Inferior parietal cortex (tissue), 1 donor: Measurements from ENCODE around the gene MACF1.

Source experiments
- DNase-seq: peaks from one replicate; pipeline ENCODE4 v3.0.0-alpha.2; 2016; ENCODE audit errors: extremely low spot score

Gene MACF1

DNA sequence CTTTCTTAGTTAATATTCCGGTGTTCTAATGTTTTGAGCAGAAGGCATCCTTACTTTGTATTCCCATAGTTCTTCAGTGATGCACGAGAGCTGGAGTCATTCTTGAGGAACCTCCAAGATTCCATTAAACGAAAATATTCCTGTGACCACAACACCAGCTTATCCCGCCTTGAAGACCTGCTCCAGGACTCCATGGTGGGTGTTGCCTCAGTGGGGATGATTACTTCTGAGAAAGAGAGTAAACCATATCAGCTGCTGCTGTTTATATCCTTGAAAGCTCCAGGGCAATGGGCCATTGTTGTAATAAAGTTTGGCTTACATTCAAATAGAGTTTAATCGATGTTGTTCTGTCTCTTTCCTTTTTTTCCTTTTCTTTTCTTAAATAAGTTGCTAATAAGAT, 93.1 kb downstream of the MACF1 start:
- no peak for DNase-seq

DNA sequence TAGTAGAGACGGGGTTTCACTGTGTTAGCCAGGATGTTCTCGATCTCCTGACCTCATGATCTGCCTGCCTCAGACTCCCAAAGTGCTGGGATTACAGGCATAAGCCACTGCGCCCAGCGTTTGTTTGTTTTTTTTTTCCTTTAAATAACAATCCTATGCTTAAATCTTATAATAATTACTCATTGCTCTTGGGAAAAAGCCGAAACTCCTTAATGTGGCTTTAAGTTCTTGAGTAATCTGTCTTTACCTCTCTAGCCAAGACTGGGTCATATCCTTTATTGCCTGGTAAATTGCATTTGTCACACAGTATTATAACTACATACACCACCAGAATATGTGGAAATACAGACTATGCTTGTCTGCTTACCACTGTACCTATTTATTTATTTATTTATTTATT, 97.1 kb downstream of the MACF1 start:
- no peak for DNase-seq

DNA sequence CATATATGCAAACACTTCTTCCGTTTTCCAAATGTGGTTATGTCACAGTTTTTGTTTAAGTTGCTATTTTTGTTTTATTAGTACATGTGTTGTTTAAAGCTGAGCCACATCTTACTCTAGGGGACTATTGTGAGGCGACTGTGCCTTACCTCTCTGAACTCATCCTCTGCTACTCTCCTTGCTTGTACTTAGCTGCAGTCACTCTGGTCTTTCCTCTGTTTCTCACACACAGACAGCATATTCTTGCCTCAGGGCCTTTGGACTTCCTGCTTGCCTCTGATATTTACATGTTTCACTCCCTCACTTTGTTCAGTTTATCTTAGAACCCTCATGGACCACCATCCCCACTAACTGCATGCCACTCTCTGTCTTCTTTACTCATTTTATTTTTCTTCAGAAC, 101.1 kb downstream of the MACF1 start:
- DNase-seq = no peak

DNA sequence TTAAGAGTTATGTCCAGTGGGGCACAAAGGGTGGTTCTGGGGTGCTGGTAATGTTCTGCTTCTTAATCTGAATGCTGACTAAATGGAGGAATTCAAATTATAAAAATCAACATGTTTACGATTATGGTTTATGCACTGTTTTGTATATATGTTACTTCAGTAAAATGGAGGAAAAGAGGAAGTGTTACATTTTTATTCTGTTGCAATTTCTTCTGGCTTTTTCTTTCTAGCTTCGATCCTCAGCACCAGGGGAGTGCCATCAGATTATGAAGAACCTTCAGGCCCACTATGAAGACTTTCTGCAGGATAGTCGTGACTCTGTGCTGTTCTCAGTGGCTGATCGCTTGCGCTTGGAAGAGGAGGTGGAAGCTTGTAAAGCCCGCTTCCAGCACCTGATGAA, 105.5 kb downstream of the MACF1 start:
- DNase-seq = no peak

DNA sequence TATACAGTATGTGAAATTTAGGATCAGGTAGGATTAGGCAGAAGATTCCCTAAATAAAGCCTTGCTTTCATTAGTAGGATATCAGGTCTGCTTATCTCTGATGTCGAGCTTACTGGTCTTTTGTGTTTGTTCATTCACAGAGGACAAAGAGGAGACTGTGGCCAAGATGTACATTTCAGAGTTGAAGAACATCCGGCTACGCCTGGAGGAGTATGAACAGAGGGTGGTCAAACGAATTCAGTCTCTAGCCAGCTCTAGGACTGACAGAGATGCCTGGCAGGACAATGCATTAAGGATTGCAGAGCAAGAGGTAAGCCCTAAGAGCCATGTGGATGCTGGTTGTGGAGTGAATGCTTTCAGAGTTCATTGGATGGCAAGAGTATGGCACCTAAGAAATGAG, 106.2 kb downstream of the MACF1 start:
- DNase-seq = no peak

DNA sequence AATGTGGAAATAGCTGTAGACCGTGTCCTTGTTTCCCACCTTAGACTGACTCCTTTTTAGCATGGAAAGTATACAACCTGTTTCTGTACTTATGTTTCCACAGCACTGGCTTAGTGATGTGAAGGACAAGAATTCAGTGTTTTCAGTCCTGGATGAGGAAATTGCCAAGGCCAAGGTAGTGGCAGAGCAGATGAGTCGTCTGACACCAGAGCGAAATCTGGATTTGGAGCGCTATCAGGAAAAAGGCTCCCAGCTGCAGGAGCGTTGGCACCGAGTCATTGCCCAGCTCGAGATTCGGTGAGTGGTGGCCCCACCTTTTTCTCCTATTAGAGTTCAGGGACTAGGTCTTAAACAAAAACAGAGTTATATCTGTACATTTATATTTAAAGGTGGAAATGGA, 112.6 kb downstream of the MACF1 start:
- DNase-seq = no peak

DNA sequence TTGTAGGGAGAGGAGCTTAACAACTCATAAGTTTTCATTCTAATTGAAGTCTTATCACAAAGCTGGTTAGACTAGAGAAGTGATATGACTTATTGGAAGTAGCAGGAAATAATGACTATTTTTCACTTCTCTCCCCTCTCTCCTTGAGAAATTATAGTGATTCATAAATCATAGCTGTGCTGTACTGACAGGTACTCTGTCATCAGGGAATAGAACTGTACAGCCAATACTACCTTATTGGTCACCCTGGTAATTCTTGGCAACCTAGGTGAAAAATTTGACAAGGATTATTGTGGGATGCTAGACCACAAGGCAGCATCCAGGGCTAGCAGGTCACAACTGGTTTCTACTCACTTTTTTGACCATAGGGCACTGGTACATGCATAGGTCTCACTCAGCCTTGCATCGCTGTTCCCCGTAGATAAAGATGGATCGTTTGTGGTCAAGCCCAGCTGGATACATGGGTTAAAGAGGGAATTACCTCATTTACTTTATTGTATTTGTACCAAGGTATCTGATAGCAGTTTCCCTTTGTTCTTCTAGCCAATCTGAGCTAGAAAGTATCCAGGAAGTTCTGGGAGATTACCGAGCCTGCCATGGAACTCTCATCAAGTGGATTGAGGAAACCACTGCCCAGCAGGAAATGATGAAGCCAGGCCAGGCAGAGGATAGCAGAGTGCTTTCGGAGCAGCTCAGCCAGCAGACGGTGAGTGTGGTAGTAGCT, 113.6 kb downstream of the MACF1 start:
- no peak for DNase-seq

DNA sequence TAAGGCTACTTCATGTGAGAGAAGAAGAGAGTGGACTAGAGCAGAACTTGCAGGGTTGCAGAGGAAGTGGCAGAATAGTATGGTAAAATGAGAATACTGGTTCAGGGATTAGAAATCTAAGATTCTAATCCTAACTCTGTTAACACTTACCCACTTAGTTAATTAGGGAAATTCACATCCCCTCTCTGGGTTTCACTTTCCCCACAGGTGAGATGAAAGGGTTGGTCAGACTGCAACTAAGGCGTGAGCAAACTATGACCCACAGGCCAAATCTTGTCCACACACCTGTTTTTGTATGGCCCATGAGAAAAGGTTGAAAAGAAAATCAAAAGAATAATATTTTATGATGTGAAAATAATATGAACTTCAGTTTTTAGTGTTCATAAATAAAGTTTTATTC, 117.5 kb downstream of the MACF1 start:
- DNase-seq = no peak

DNA sequence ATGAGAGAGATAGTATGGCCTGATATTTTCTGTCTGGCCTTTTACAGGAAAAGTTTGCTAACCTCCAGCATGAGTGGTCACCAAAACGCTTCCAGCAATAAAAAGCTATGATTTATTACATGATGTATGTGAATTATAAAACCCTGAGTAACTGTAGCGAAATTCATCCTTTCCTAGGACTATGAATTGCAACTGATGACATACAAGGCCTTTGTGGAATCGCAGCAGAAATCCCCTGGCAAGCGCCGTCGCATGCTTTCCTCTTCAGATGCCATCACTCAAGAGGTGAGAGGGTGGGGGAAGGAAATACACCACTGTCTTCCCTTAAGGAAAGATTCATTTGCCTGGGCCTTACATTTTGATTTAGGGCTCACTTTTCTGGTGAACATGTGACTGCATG, 117.9 kb downstream of the MACF1 start:
- no peak for DNase-seq

DNA sequence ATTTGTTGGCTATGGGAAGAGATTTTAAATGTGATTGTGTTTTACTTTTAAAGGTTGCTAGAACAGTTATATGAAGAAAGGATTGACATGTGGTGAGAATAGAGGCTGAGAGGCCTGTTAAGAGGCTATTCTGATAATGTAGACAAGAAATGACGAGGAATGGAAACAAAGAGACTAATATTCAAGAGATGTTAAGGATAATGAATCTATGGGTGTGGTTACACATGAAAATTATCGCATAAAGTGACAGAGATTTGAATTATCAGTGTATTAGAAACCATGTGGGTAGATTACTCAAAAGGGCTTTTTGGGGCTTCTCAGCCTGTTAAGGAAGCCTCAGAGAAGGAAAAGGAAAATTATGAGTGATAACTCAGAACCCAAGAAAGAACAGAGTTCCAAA, 120.4 kb downstream of the MACF1 start:
- no peak for DNase-seq

DNA sequence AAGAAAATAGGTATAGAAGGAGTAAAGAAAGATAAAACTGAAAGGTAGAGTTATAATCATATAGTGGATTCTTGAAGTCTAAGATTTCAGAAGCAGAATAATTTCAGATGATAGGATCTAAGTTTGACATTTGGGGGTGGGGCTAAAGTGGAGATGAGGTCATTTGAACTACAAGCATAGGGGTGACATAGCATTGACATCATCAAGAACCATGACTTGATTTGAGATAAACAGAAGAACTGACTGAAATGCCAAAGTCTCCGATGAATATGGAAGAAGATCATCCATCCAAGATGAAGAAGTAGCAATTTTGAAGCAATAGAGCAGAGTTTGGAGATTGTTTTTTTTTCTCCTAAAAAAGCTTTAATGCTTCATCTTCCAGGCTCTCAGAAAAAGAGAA, 122.3 kb downstream of the MACF1 start:
- no peak for DNase-seq

DNA sequence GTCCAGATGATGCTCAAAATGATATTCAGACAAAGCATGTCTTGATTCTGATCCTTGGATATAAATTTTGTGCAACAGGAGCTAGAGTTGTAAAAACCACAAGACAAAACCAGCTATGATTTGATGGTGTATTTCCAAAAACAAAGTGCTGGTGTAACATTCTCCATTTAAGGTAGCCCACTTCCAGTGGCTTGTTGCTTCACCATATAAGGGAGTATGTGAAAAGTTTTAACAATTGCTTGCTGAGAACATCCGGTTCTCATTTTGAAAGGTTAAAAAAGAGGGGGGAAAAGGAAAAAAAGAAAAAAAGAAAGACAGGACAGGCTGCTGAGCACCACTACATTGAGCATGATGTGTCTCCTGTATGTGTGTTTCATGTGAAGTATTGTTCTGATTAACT, 123.6 kb downstream of the MACF1 start:
- no peak for DNase-seq

DNA sequence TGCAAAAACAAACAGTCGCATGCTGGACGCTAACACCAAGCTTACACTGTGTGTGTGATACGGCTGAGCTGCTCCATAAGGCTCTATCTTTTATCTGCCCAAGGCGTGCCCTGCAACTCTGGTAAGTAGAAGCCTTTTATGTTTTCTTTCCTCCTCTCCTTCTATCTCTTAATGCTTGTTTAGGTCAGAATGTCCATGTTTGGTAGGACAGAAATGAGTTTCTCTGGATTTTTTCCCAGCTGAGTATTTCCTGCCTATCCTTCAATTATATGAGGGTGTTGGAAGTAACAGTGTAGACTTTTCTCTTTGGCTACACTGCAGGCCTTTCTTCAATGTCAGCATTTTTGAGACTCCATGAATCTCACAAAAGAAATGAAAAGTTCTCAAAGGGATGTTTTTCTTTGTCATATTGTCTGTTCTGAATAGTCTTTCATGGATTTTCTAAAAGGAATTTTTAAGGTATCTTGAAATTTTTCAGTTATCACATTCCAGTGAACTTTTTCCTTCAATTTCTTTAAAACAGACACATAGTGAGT, 124.2 kb downstream of the MACF1 start:
- DNase-seq = no peak

DNA sequence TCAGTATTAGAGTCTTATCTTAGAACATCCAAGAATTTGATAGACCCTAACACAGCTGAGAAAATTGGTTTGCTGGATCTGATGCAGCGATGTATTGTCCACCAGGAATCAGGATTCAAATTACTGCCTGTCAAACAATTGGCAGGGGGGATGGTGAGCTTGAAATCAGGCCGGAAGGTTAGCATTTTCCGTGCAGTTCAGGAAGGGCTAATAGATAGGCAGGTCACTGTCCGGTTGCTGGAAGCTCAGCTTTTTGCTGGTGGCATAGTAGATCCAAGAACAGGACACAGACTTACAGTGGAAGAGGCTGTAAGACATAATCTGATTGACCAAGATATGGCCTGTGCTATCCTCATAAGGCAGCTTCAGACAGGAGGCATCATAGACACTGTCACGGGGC, 127.2 kb downstream of the MACF1 start:
- no peak for DNase-seq

DNA sequence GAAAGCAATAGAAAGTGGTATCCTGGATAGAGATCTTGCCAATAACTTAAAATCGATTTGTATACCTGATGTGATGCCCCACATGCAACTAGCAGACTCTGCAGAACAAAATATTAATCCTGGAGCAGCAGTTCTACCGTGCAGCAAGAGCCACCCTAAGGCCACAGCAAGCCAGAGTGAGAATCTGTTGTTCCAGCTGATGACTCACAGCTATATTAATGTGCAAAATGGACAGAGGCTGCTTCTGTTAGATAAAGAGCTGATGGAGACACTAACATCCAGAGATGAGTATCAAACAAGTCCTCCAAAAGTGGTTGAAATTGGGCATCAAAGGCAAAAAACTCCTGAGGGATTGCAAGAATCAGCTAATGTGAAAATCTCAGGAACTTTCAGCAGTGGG, 127.8 kb downstream of the MACF1 start:
- peak; percentile 45 for DNase-seq

DNA sequence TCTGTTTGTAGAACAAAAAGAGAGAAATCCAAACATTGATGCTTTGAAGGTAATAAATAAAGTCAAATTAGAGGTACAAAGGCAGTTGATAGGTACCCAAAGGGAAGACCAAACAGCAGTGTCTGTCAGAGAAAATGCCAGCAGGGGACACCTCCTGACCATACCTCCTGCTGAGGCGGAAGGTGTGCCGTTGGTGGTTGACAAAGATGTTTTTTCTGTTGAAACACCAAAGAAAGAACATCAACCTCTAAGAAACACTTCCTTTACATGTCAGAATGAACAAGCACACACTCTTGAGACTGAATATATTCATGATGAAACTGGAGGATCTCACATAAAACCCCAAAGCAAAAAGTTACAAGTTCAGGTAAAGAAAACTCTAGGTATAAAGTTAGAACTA, 128.3 kb downstream of the MACF1 start:
- no peak for DNase-seq

DNA sequence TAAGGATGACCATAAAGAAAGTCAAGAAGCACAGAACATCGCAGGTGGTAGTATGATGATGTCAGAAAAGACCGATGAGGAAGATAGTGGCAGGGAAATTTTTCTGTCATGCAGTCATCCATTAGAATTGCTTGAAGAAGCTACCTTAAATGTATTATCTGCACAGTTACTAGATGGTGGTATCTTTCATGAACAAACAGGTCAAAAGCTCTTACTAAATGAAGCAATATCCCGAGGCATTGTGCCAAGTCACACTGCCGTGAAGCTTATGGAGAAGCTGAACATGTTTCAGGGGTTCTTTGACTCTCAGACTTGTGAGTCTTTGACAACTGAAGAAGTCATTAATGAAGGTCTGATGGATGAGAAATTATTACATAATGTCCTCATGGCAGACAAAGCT, 128.8 kb downstream of the MACF1 start:
- no peak for DNase-seq

DNA sequence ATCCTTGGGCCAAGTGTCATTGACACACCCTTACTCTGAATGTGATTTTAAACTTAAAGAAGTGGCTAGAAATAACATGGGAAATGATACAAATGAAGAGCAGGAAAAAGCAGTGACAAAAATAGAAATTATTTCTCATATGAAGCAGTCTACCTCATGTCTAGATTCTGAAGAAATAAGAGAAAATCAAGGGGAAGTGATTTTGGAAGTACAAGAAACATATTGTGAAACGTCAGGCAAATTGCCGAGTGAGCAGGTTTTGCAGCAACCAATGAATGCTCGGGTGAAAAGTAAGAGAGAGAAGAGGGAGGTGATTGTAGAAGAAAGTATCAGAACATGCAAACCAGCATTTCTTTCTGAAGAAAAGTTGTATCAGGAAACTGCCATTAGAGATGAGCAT, 130.7 kb downstream of the MACF1 start:
- DNase-seq = no peak

DNA sequence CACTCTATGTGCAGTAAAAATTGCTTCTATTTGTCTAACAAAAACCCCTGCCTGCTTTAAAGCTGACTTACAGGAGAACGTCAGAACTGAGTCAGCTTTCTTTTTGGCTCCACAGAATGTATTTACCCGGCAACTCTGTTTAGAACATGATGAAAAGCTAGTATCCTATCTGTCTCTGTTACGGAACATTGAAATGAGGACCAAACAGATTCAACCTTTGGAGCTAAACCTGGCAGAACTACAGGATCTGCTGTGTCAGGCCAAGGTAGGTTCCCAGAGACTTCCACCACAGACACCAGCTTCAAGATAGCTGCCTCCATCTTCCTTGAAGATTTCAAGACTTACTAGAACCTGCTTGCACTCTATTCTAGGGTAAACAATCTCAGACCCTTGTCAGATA, 132.6 kb downstream of the MACF1 start:
- no peak for DNase-seq

DNA sequence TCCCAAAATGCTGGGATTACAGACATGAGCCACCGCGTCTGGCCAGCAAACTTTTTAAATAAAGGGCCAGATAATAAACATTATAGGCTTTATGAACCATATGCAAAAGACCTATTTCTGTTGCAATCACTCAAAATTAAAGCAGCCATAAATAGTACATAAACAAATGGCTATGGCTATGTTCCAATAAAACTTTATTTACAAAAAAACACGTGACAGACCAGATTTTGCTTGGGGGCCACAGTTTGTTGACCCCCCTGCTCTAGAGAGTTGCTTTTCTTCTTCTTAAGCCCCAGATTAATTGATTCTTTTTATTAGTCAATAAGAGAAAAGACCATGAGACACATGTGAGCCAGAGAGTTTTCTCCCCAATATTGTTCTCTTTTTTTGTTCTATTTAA, 138.3 kb downstream of the MACF1 start:
- DNase-seq = no peak

DNA sequence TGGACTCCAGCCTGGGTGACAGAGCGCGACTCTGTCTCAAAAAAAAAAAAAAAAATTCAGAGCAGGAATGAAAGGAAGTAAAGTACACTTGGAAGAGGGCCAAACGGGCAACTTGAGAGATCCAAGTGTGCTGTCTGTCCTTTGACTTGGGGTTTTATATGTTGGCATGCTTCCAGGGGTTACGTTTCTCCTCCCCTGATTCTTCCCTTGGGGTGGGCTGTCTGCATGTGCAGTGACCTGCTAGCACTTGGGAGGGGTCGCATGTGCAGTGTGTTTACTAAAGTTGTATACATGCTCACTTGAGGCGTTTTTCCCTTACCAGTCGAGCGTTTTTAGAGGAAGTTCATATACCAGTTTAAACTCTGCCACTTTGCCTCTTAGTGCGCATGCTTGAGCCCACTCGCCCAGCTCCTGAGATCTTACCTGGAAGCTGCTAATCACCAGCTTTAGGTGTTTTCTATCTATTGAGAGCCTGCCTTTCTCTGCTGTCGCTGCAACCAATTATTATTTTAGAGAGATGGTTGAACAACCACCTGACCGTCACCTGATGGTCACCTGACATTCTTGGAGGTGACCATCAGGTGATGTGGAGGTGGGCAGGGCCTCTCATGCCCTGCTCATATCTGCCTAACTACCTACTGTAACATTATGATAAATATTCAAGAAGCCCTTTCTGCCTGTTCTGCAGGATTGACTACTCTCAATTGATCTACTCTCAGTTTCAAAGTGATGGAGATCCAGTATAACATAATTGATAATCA, 140.1 kb downstream of the MACF1 start:
- DNase-seq = no peak

DNA sequence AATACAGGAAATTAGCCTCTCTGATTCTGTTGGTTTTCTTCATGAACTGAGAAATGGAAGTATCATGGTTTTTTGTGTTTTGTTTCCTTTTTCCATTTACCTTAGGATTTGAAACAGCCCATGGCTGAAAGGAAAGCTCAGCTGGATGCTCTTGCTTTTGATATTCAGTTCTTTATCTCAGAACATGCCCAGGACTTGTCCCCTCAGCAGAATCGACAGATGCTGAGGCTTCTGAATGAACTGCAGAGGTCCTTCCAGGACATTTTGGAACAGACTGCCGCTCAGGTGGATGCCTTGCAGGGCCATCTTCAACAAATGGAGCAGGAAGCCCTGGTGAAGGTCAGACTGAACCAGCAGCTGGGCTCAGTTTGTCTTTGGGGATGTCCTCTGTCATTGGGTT, 142.4 kb downstream of the MACF1 start:
- DNase-seq = no peak

DNA sequence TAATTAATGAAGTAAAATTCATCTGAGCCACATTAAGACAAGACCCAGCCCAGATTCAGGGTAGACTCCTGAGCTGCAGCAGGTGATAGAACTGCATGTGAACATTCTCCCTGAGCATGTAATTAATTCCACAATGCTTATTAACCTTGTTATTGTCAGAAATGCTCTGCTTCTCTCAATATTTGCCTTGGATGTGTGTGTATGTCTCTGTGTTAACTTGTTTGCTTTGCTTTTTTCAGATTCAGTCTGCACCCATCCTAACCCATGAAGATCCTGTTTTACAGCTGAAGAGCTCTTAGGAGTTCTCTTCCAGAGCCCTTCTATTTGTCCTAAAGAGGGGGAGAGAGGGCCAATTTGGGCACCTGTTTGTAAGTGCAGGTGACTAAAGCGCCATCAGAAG, 143.8 kb downstream of the MACF1 start:
- no peak for DNase-seq
